ENCODE measurements around the gene MANF.

DNA sequence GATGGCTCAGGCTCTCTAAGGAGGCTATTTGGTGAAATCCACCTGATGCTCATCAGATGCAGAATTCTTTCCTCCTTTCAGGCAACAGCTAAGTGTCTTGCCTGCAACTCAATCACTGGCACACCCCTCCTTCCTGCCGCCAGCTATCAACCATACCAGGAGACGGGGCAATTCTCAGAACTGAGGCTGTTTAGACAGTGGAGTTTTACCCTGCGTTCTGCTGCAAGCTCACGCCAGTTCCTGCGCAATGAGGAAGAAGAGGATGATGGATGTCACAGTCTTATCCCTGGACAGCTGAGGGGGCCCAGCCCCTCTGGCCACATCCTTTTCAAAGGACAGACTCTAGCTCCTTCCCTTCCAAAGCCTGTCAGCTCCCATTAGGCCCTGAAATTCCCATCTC is 7.0 kb upstream of the MANF start:
- TF ChIP-seq POLR2A (IDR thresholded peaks at IDR 0.05) = no peak
- TF ChIP-seq, protein P1, sequence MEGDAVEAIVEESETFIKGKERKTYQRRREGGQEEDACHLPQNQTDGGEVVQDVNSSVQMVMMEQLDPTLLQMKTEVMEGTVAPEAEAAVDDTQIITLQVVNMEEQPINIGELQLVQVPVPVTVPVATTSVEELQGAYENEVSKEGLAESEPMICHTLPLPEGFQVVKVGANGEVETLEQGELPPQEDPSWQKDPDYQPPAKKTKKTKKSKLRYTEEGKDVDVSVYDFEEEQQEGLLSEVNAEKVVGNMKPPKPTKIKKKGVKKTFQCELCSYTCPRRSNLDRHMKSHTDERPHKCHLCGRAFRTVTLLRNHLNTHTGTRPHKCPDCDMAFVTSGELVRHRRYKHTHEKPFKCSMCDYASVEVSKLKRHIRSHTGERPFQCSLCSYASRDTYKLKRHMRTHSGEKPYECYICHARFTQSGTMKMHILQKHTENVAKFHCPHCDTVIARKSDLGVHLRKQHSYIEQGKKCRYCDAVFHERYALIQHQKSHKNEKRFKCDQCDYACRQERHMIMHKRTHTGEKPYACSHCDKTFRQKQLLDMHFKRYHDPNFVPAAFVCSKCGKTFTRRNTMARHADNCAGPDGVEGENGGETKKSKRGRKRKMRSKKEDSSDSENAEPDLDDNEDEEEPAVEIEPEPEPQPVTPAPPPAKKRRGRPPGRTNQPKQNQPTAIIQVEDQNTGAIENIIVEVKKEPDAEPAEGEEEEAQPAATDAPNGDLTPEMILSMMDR (IDR thresholded peaks at IDR 0.05) = no peak
